ENCODE measurements around the gene IL15RA.

The IL15RA gene

DNA sequence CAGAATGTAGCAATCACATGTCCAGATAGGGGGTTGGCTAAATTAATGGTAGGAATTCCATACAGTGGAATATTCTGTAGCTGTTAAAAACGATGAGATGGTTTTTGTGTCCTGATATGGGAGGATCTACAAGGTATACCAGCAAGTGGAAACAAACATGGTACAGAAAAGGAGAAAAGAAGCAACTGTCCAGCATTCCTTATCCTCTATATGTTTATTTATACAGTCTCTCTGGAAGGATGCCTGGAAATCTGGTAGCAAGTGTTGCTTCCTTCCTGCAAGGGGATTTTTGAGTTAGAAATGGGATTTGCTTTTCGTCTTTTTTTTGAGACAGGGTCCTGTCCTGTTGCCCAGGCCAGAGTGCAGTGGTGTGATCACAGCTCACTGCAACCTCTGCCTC is 19.3 kb downstream of the IL15RA start:
- DNase-seq (ENCODE audit: low read depth in 1 of 2, low spot score in 1 of 2) = no peak
- H3K27ac ChIP-seq (replicated peaks) = no peak overlapping the region
- no peak overlapping the region for H3K4me3 ChIP-seq (replicated peaks; ENCODE audit: insufficient read depth, low read length)
- no peak for TF ChIP-seq SPI1 (IDR thresholded peaks at IDR 0.05; ENCODE audit: borderline replicate concordance, low read depth)
- TF ChIP-seq POLR2AphosphoS5 (IDR thresholded peaks at IDR 0.05; ENCODE audit: low read depth) = no peak
- no peak for TF ChIP-seq CTCF (IDR thresholded peaks at IDR 0.05; ENCODE audit: insufficient read depth, low read length)
- no peak for TF ChIP-seq GABPA (IDR thresholded peaks at IDR 0.05; ENCODE audit: low read depth)
- TF ChIP-seq, protein P1, sequence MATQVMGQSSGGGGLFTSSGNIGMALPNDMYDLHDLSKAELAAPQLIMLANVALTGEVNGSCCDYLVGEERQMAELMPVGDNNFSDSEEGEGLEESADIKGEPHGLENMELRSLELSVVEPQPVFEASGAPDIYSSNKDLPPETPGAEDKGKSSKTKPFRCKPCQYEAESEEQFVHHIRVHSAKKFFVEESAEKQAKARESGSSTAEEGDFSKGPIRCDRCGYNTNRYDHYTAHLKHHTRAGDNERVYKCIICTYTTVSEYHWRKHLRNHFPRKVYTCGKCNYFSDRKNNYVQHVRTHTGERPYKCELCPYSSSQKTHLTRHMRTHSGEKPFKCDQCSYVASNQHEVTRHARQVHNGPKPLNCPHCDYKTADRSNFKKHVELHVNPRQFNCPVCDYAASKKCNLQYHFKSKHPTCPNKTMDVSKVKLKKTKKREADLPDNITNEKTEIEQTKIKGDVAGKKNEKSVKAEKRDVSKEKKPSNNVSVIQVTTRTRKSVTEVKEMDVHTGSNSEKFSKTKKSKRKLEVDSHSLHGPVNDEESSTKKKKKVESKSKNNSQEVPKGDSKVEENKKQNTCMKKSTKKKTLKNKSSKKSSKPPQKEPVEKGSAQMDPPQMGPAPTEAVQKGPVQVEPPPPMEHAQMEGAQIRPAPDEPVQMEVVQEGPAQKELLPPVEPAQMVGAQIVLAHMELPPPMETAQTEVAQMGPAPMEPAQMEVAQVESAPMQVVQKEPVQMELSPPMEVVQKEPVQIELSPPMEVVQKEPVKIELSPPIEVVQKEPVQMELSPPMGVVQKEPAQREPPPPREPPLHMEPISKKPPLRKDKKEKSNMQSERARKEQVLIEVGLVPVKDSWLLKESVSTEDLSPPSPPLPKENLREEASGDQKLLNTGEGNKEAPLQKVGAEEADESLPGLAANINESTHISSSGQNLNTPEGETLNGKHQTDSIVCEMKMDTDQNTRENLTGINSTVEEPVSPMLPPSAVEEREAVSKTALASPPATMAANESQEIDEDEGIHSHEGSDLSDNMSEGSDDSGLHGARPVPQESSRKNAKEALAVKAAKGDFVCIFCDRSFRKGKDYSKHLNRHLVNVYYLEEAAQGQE (IDR thresholded peaks at IDR 0.05; ENCODE audit: insufficient replicate concordance, low read depth) = no peak
- H3K27me3 ChIP-seq (ENCODE audit: insufficient read depth, poor library complexity, severe bottlenecking) = no peaks in the 10 kb centered on the region

GRCh38 chr10:5956146-5956936 is 21.0 kb downstream of the IL15RA start:
- Histone ChIP-seq H3K27ac (replicated peaks) (no peak overlapping the region), H3K27me3 (ENCODE audit: insufficient read depth, poor library complexity, severe bottlenecking) (no peaks in the 10 kb centered on the region), H3K4me3 (replicated peaks; ENCODE audit: insufficient read depth, low read length) (no peak overlapping the region)
- TF ChIP-seq SPI1 (IDR thresholded peaks at IDR 0.05; ENCODE audit: borderline replicate concordance, low read depth) (no peak), CTCF (IDR thresholded peaks at IDR 0.05; ENCODE audit: insufficient read depth, low read length) (no peak), POLR2AphosphoS5 (IDR thresholded peaks at IDR 0.05; ENCODE audit: low read depth) (no peak), GABPA (IDR thresholded peaks at IDR 0.05; ENCODE audit: low read depth) (no peak)
- TF ChIP-seq, protein P1 (IDR thresholded peaks at IDR 0.05; ENCODE audit: insufficient replicate concordance, low read depth) = no peak
- no peak for DNase-seq (ENCODE audit: low read depth in 1 of 2, low spot score in 1 of 2)

GRCh38 chr10:5953676-5954075 is 23.7 kb downstream of the IL15RA start:
- no peak overlapping the region for H3K27ac ChIP-seq (replicated peaks)
- no peak for DNase-seq (ENCODE audit: low read depth in 1 of 2, low spot score in 1 of 2)
- TF ChIP-seq GABPA (IDR thresholded peaks at IDR 0.05; ENCODE audit: low read depth) (no peak), POLR2AphosphoS5 (IDR thresholded peaks at IDR 0.05; ENCODE audit: low read depth) (no peak), SPI1 (IDR thresholded peaks at IDR 0.05; ENCODE audit: borderline replicate concordance, low read depth) (no peak), CTCF (IDR thresholded peaks at IDR 0.05; ENCODE audit: insufficient read depth, low read length) (no peak)
- TF ChIP-seq, protein P1 (IDR thresholded peaks at IDR 0.05; ENCODE audit: insufficient replicate concordance, low read depth) = no peak
- H3K4me3 ChIP-seq (replicated peaks; ENCODE audit: insufficient read depth, low read length) = no peak overlapping the region
- H3K27me3 ChIP-seq (ENCODE audit: insufficient read depth, poor library complexity, severe bottlenecking) = no peaks in the 10 kb centered on the region
